ENCODE results near the gene TNPO2. TPM values are rescaled to one million over a fixed set of nuclear protein-coding genes. Genes with fewer than 3 reads are reported as not detected.
A peak's percentile ranks its signal among the peaks of the same experiment; 100 is the strongest.

Gene TNPO2
- total RNA-seq, 3 donors from 2014 or later = 46.0 to 73.0 (median 70.8) TPM

GRCh38 chr19:12669270-12670158 is 54.2 kb downstream of the TNPO2 start:
- intact Hi-C loops (cut with DNase I; ENCODE audit: low total_unique reads) = no loop called here
- Histone ChIP-seq H3K36me3 (peaks cover 3% of the 10 kb centered on the region), H3K27me3 (no peaks in the 10 kb centered on the region), H3K4me3 (peak overlapping the region; percentile 89 to 97 (median 90)), H3K27ac (peak overlapping the region; percentile 96 to 97), H3K4me1 (peaks cover 13 to 22% of the 10 kb centered on the region in 2 donors), H3K9me3 (no peaks in the 10 kb centered on the region)
- DNase-seq (ENCODE audit: low spot score in 2 of 2) = peak; percentile 73 to 79
- TF ChIP-seq, protein P1, sequence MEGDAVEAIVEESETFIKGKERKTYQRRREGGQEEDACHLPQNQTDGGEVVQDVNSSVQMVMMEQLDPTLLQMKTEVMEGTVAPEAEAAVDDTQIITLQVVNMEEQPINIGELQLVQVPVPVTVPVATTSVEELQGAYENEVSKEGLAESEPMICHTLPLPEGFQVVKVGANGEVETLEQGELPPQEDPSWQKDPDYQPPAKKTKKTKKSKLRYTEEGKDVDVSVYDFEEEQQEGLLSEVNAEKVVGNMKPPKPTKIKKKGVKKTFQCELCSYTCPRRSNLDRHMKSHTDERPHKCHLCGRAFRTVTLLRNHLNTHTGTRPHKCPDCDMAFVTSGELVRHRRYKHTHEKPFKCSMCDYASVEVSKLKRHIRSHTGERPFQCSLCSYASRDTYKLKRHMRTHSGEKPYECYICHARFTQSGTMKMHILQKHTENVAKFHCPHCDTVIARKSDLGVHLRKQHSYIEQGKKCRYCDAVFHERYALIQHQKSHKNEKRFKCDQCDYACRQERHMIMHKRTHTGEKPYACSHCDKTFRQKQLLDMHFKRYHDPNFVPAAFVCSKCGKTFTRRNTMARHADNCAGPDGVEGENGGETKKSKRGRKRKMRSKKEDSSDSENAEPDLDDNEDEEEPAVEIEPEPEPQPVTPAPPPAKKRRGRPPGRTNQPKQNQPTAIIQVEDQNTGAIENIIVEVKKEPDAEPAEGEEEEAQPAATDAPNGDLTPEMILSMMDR (IDR thresholded peaks at IDR 0.05) = no peak
- peak; percentile 61 to 87 (median 87) for TF ChIP-seq POLR2AphosphoS5 (IDR thresholded peaks at IDR 0.05)
- TF ChIP-seq POLR2A (IDR thresholded peaks at IDR 0.05) = peak; percentile 37

- H3K9me3 ChIP-seq = no peaks in the 10 kb centered on the region
- H3K27me3 ChIP-seq = no peaks in the 10 kb centered on the region
- intact Hi-C loops (cut with DNase I; ENCODE audit: low total_unique reads) = no loop called here
- peak; percentile 63 to 66 for DNase-seq (ENCODE audit: low spot score in 2 of 2)
- H3K4me3 ChIP-seq = peak overlapping the region; percentile 89 to 97 (median 90)
- peaks cover 13 to 22% of the 10 kb centered on the region in 2 donors for H3K4me1 ChIP-seq
- TF ChIP-seq, protein P1 (IDR thresholded peaks at IDR 0.05) = no peak
- no peak for TF ChIP-seq POLR2AphosphoS5 (IDR thresholded peaks at IDR 0.05)
- H3K27ac ChIP-seq = peak overlapping the region; percentile 96 to 97
- H3K36me3 ChIP-seq = peaks cover 3% of the 10 kb centered on the region
Observed at GRCh38 chr19:12668932-12669269, 54.8 kb downstream of the TNPO2 start.

- H3K9me3 ChIP-seq = no peaks in the 10 kb centered on the region
- DNase-seq (ENCODE audit: low spot score in 2 of 2) = no peak
- H3K27ac ChIP-seq = peak overlapping the region; percentile 96 to 97
- H3K36me3 ChIP-seq = peaks cover 3% of the 10 kb centered on the region
- intact Hi-C loops (cut with DNase I; ENCODE audit: low total_unique reads) = no loop called here
- no peaks in the 10 kb centered on the region for H3K27me3 ChIP-seq
- H3K4me3 ChIP-seq = peak overlapping the region; percentile 89 to 97 (median 90)
- H3K4me1 ChIP-seq = peaks cover 13 to 22% of the 10 kb centered on the region in 2 donors
- TF ChIP-seq POLR2AphosphoS5 (IDR thresholded peaks at IDR 0.05) (no peak), POLR2A (IDR thresholded peaks at IDR 0.05) (no peak)
- TF ChIP-seq, protein P1 (IDR thresholded peaks at IDR 0.05) = no peak
Observed at GRCh38 chr19:12668346-12668745, 55.4 kb downstream of the TNPO2 start.

- H3K27me3 ChIP-seq = no peaks in the 10 kb centered on the region
- H3K36me3 ChIP-seq = peaks cover 3% of the 10 kb centered on the region
- no peaks in the 10 kb centered on the region for H3K9me3 ChIP-seq
- peaks cover 13 to 22% of the 10 kb centered on the region in 2 donors for H3K4me1 ChIP-seq
- H3K27ac ChIP-seq = peak overlapping the region in 1 of 2 donors; percentile 97
- DNase-seq (ENCODE audit: low spot score in 2 of 2) = no peak
- H3K4me3 ChIP-seq = peak overlapping the region in 2 of 3 donors; percentile 89 to 97
- intact Hi-C loops (cut with DNase I; ENCODE audit: low total_unique reads) = loop anchor here (2.0 kb wide), 1 partner anchor 77 kb away; no protein-coding TSS in a partner anchor
- TF ChIP-seq POLR2AphosphoS5 (IDR thresholded peaks at IDR 0.05) (no peak), POLR2A (IDR thresholded peaks at IDR 0.05) (no peak)
- TF ChIP-seq, protein P1 (IDR thresholded peaks at IDR 0.05) = no peak
Observed at GRCh38 chr19:12667731-12668302, 55.9 kb downstream of the TNPO2 start.
